Measurements from ENCODE around the gene FGD4. TPM values are rescaled to one million over a fixed set of nuclear protein-coding genes. Genes with fewer than 3 reads are reported as not detected.

Gene FGD4
- total RNA-seq, 2 experiments from 2014 or later: 0.08 to 0.15 TPM

DNA sequence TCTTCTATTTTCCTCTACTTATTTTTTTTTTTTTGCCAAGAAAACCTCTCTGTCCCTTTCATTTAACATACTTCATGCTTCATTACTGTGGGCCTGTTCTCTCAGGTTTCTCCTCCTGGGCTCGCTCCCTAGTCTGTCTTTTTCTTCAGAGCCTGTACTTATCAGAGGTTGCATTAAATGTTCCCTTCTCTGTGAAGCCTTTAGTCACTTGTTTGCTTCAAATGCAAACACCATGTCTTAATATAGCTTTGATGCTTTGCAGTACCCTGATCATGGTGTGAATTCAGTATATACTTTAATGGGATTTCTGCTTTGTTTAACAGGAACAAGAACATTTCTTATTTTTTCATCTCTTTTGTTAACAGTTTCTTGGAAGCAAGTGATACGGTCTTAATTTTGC is 207.1 kb downstream of the FGD4 start:
- Mint-ChIP-seq H3K27ac (no peak overlapping the region), H3K4me1 (peaks cover 15% of the 10 kb centered on the region), H3K36me3 (ENCODE audit: low read depth) (no peaks in the 10 kb centered on the region), H3K4me3 (no peak overlapping the region), H3K9me3 (no peaks in the 10 kb centered on the region), H3K27me3 (peaks cover 9% of the 10 kb centered on the region)
- ChIA-PET CTCF (no interaction called here), POLR2A (interaction anchor here (1.6 kb wide), 1 partner anchor 18 kb away, joined by 4 read pairs; no protein-coding TSS in a partner anchor)
- no peak for DNase-seq

DNA sequence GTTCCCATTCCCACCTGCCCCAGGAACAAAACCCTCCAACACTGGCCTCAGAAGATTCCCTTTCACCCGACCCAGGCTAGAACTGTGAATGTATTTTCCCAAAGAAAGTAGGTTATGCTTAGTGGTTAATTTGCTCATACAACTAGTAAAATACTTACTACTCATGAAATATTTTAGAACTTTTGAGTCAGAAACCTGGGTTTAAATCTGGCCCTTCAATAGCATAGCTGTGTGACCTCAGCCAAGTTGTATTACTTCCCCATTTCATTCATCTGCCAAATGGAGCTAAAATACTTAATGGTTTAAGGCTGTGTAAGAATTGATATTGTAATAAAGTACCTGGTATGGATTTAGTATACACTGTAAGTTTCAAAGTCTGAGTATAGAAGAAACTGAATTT is 210.6 kb downstream of the FGD4 start:
- Mint-ChIP-seq H3K9me3 (no peaks in the 10 kb centered on the region), H3K36me3 (ENCODE audit: low read depth) (no peaks in the 10 kb centered on the region), H3K4me1 (peaks cover 4% of the 10 kb centered on the region), H3K4me3 (no peak overlapping the region), H3K27me3 (peaks cover 21% of the 10 kb centered on the region), H3K27ac (no peak overlapping the region)
- ChIA-PET POLR2A (no interaction called here), CTCF (no interaction called here)
- DNase-seq: no peak

DNA sequence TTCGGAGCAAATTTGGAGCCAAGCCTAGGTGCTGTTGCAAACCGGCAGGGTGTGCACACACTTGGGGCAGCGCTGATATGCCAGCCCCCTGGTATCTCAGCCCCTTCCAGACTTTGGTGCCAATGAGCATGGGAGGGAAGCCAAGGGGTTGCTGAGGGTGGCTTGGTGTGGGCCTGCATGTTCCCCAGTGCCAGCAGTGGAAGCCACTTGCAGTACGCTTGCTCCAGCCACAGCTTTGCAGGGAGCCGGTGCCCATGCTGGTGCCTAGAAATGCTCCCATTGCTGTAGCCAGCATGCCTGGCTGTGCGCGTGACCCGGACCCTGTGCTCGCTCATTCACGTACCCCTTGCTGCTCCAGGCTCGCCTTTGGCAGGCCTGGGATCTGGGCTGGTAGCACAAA is 212.6 kb downstream of the FGD4 start:
- Mint-ChIP-seq H3K27ac (no peak overlapping the region), H3K27me3 (peaks cover 31% of the 10 kb centered on the region), H3K36me3 (ENCODE audit: low read depth) (no peaks in the 10 kb centered on the region), H3K4me1 (no peaks in the 10 kb centered on the region), H3K9me3 (no peaks in the 10 kb centered on the region), H3K4me3 (no peak overlapping the region)
- ChIA-PET POLR2A (no interaction called here), CTCF (no interaction called here)
- no peak for DNase-seq

DNA sequence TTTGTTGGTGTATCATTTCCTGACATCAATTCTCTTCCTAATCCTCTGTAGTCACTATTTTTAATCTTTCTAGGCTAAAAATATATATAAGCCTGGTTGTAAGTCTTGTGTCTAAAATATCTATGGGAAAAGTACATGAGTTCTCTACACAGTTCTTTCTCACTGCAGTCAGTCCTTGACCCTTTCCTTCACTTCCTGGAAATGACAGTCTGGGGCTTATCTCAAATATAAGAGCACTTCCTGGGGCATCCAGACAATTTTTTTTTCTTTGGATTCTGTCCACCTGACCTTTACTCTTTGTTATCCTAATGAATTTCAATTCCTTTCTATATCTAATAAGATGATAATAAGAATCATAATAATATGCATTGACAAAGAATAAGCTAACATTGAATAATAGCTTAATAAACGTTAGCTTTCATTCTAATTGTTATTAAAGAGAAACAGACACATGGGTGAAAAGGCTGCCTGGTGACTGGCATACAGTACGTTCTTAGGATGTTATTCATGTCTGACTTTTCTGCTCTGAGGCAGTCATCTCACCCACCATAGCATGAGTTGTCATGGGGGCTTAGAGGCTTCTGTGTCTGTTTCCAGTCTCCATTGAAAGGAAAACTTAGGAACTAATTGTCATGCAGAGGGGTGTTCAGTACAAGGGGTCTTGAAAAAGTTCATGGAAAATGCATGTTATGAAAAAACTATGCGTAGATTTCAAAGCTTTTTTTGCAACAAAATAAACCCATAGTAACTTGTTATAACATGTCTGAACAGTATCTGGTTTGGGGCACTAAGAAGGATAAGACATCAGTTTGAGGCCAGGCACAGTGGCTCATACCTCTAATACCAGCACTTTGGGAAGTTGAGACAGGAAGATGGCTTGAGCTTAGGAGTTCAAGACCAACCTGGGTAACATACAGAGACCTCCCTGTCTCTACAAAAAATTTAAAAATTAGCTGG is 213.6 kb downstream of the FGD4 start:
- Mint-ChIP-seq H3K9me3 (no peaks in the 10 kb centered on the region), H3K4me3 (no peak overlapping the region)

DNA sequence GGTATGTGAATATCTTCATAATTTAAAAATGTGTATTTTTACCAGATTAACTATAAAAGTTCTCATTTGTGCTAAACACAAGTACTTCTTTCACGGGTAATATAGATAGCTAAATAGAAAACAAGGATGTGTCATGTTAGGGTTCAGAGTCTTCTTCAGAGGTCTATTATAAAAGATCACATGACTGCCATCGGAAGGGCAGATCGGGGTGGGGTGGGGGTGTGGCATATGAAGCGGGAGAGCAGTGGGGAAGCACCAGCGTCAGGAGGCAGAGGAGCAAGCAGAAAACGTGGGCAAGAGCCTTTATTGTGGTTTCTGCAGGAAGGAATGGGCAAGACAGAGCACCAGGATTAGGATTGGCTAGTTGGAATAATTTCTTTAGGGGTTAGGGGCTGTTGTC is 216.1 kb downstream of the FGD4 start:
- ChIA-PET POLR2A (no interaction called here), CTCF (no interaction called here)
- H3K4me3 Mint-ChIP-seq: no peak overlapping the region
- no peaks in the 10 kb centered on the region for H3K9me3 Mint-ChIP-seq
- no peaks in the 10 kb centered on the region for H3K36me3 Mint-ChIP-seq (ENCODE audit: low read depth)
- H3K27me3 Mint-ChIP-seq: peaks cover 27% of the 10 kb centered on the region
- no peaks in the 10 kb centered on the region for H3K4me1 Mint-ChIP-seq
- no peak overlapping the region for H3K27ac Mint-ChIP-seq
- DNase-seq: no peak

More for the DNA sequence above, 213.6 kb downstream of the FGD4 start:
- ChIA-PET POLR2A (no interaction called here), CTCF (no interaction called here)
- Mint-ChIP-seq H3K27me3 (peaks cover 34% of the 10 kb centered on the region), H3K27ac (no peak overlapping the region), H3K4me1 (no peaks in the 10 kb centered on the region), H3K36me3 (ENCODE audit: low read depth) (no peaks in the 10 kb centered on the region)
- no peak for DNase-seq

DNA sequence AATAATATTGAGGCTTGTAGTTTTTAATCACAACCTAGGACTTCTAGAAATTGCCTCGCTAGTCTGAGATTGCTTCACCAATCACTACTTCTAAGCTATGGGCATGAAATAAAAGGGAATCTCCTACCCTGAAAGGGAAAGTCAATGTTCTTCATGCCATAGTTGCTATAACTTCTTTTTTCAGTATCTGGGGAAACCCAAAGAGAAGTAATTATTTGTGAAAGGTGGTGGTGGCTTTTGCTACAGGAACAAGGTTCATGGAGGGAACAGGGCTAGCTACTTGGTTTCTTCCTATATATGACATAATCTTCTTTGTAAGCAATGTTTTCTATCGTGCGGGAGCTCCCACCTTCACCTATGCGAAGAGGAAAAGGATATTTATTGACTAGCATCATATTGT is 218.2 kb downstream of the FGD4 start:
- CTCF ChIA-PET: no interaction called here
- no peak overlapping the region for H3K4me3 Mint-ChIP-seq
- peaks cover 30% of the 10 kb centered on the region for H3K27me3 Mint-ChIP-seq
- H3K36me3 Mint-ChIP-seq (ENCODE audit: low read depth): no peaks in the 10 kb centered on the region
- H3K9me3 Mint-ChIP-seq: no peaks in the 10 kb centered on the region
- DNase-seq: no peak
- H3K4me1 Mint-ChIP-seq: no peaks in the 10 kb centered on the region
- POLR2A ChIA-PET: no interaction called here
- H3K27ac Mint-ChIP-seq: no peak overlapping the region

DNA sequence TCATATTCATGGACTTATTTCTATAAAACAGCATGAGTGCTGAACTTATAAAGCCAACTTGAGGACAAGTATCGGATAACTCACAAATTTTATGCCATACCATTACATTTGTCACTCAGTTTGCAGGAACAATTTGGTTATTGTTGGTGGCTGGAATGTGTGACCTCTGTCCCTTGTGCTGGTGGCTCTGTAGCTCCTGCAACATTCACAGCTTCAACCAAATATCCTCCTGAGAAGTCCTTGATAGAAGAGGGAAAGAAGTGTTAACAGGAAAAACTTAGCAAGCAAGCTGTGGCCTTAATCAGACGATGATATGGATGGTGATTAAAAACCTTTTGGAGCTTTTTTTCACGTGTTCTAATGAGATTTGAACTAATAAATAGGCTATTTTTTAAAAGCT is 218.8 kb downstream of the FGD4 start:
- CTCF ChIA-PET: no interaction called here
- H3K27ac Mint-ChIP-seq: no peak overlapping the region
- peaks cover 29% of the 10 kb centered on the region for H3K27me3 Mint-ChIP-seq

DNA sequence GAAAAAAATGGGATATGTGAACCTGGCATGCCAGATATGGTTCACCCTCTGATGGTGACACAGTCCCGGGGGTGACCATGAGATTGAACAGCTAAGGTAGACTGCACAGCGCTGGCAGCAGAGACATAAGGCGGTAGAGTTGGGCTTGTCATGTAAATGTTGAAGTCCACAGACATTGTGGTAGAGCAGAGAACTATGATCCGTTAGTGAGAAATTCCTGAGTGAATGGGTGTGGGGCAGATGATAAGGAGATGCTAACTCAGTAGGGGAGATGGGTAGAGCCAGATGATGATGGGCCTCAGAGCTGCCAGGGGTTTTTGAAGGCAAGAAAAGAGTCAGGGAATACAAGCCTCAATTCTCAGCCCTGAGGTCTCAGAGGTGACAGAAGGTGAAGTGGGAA is 228.6 kb downstream of the FGD4 start:
- Mint-ChIP-seq H3K27me3 (peaks cover 3% of the 10 kb centered on the region), H3K27ac (no peak overlapping the region), H3K36me3 (ENCODE audit: low read depth) (no peaks in the 10 kb centered on the region), H3K4me3 (no peak overlapping the region), H3K4me1 (no peaks in the 10 kb centered on the region), H3K9me3 (no peaks in the 10 kb centered on the region)
- ChIA-PET CTCF (no interaction called here), POLR2A (no interaction called here)
- DNase-seq: no peak

More for the DNA sequence above, 218.8 kb downstream of the FGD4 start:
- no peaks in the 10 kb centered on the region for H3K9me3 Mint-ChIP-seq
- no peak for DNase-seq
- no peaks in the 10 kb centered on the region for H3K4me1 Mint-ChIP-seq
- H3K4me3 Mint-ChIP-seq: no peak overlapping the region
- no peaks in the 10 kb centered on the region for H3K36me3 Mint-ChIP-seq (ENCODE audit: low read depth)
- POLR2A ChIA-PET: no interaction called here

DNA sequence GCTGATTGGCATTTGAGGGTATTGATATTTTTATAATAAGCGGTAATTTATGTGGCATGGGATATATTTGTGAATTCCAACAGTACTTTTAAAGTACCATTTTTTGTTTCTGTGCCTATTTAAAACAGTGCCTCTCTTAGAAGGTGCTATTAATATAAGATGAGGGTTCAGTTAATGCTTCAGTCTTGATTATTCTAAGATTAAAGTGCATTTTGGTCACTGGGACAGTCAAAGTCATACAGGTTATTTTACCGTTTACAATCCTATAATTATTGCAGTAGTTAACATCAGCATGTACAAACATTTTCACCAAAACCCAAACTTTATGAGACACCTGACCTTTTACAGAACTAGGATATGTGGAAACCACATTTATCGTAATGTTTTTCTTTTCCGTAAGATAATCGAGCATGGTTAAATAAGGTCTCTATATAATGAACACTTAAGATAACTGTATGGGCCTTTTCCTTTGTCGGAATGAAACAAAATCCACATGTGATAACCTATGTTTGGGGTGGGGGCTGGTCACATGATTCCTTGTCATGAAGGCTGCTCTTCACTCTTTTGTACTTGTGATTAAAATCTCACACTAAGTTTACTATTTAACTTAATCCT is 242.0 kb downstream of the FGD4 start:
- Mint-ChIP-seq H3K36me3 (ENCODE audit: low read depth) (no peaks in the 10 kb centered on the region), H3K27me3 (no peaks in the 10 kb centered on the region), H3K4me3 (no peak overlapping the region), H3K9me3 (no peaks in the 10 kb centered on the region), H3K27ac (no peak overlapping the region), H3K4me1 (no peaks in the 10 kb centered on the region)
- ChIA-PET POLR2A (no interaction called here), CTCF (no interaction called here)
- DNase-seq: no peak

DNA sequence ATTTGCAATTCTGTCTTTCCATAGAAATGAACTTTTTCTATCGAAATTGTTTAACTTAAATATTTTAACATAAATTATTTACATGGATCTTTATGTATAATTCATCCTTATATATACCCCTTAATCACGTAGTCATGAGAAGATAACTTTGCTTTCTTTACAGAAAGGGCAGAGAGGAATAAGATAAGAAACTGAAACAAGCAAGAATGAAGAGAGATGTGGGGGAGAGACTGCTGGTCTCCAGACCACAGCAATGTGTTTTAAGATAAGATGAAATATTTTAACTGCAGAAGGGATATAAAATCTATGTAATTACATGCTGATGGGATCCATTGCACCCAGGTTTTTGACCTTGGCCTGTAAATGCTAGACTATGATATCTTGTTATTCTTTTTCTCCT is 245.1 kb downstream of the FGD4 start:
- H3K27ac Mint-ChIP-seq: no peak overlapping the region
- CTCF ChIA-PET: no interaction called here
- no peak for DNase-seq
- H3K4me1 Mint-ChIP-seq: no peaks in the 10 kb centered on the region
- H3K4me3 Mint-ChIP-seq: no peak overlapping the region
- H3K27me3 Mint-ChIP-seq: no peaks in the 10 kb centered on the region
- no peaks in the 10 kb centered on the region for H3K9me3 Mint-ChIP-seq
- POLR2A ChIA-PET: no interaction called here
- no peaks in the 10 kb centered on the region for H3K36me3 Mint-ChIP-seq (ENCODE audit: low read depth)

DNA sequence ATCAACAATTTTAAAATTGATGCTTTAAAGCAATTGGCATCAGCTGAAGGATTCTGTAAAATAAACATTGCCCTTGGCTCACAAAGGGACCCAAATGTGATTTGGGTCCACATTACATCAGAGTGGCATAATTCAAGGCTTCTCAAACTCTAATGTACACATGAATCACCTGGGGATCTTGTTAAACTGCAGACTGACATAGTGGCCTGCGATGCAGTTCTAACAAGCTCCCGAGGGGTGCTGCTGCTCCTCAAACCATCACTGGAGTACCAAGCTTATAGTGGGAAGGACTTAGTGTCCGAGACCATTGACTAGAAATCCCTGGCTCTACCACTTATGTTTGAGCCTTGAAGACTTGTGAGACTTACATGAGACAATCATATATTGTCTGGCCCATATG is 247.9 kb downstream of the FGD4 start:
- H3K9me3 Mint-ChIP-seq: no peaks in the 10 kb centered on the region
- CTCF ChIA-PET: interaction anchor here (0.7 to 1.4 kb wide), 2 partner anchors 10 to 608 kb away, joined by 3 read pairs; no protein-coding TSS in a partner anchor
- POLR2A ChIA-PET: no interaction called here
- no peaks in the 10 kb centered on the region for H3K4me1 Mint-ChIP-seq
- H3K27ac Mint-ChIP-seq: no peak overlapping the region
- DNase-seq: no peak
- no peak overlapping the region for H3K4me3 Mint-ChIP-seq
- H3K36me3 Mint-ChIP-seq (ENCODE audit: low read depth): no peaks in the 10 kb centered on the region
- no peaks in the 10 kb centered on the region for H3K27me3 Mint-ChIP-seq

DNA sequence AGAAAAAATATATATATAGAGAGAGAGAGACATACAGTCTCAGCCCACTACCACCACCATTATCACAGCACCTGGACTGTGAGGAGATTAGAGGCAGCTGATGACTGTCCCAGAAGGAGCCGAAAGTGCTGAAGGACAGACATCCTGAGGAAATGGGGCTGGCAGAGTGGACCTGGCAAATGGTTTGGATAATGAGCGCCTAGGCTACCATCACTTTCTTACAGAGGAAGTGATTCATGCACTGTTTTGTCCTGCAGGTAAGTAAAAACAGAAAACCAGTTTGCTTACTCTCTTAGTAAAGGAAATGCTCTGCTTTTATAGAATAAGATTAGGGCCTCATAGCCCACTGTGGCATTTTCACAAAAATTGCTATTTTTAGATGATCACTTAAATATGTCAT is 251.2 kb downstream of the FGD4 start:
- POLR2A ChIA-PET: no interaction called here
- H3K9me3 Mint-ChIP-seq: no peaks in the 10 kb centered on the region
- no peak overlapping the region for H3K27ac Mint-ChIP-seq
- no peaks in the 10 kb centered on the region for H3K4me1 Mint-ChIP-seq
- DNase-seq: no peak
- CTCF ChIA-PET: interaction anchor here (0.6 kb wide), 1 partner anchor 146 kb away, joined by 4 read pairs; no protein-coding TSS in a partner anchor
- no peaks in the 10 kb centered on the region for H3K27me3 Mint-ChIP-seq
- no peaks in the 10 kb centered on the region for H3K36me3 Mint-ChIP-seq (ENCODE audit: low read depth)
- no peak overlapping the region for H3K4me3 Mint-ChIP-seq

DNA sequence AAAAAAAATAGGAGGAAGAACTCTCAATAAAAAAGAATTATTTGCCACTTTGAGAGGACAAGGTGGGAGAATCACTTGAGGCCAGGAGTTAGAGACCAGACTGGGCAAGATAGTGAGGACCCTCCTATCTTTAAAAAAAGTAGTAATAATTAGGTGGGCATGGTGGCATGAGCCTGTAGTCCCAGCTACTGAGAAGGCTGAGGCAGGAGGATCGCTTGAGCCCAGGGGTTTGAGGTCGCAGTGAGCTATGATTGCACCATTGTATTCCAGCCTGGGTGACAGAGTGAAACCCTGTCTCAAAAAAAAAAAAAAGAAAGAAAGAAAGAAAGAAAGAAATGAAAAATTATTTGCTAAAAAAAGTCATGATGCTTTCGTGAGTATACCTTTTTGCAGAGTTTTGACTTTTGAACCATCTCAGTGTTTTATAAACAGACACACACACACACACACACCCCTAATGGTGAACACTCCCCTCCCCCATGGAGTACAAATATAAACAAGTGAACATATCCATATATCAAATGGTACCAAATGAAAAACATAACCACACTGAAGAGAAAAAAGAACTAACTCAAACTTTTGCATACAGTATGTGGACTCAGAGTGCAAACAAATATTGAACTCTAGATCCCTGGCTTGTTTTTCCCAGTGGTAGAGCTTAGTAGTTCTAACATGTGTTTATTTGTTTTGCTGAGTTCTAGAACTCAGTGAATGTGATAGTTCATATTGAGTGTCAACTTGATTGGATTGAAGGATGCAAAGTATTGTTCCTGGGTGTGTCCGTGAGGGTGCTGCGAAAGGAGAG is 252.0 kb downstream of the FGD4 start:
- no peak for DNase-seq
- no peaks in the 10 kb centered on the region for H3K36me3 Mint-ChIP-seq (ENCODE audit: low read depth)
- no peaks in the 10 kb centered on the region for H3K4me1 Mint-ChIP-seq
- ChIA-PET CTCF (no interaction called here), POLR2A (no interaction called here)
- no peak overlapping the region for H3K27ac Mint-ChIP-seq
- H3K4me3 Mint-ChIP-seq: no peak overlapping the region
- no peaks in the 10 kb centered on the region for H3K9me3 Mint-ChIP-seq
- no peaks in the 10 kb centered on the region for H3K27me3 Mint-ChIP-seq
